Stimulated activated CD4-positive, alpha-beta T cell treated with anti-CD3 and anti-CD28 coated beads, Interleukin-1b, Interleukin-23, amount 100 ng/mL, for 1 hour (primary cell): ENCODE data around the gene FSTL3.

ENCODE experiments used
- DNase-seq, 2 donors: peaks; one replicate each; pipeline ENCODE4 v3.0.0-alpha.2; 2020; ENCODE audit warnings: low read depth in 2 of 2

FSTL3 gene

DNA sequence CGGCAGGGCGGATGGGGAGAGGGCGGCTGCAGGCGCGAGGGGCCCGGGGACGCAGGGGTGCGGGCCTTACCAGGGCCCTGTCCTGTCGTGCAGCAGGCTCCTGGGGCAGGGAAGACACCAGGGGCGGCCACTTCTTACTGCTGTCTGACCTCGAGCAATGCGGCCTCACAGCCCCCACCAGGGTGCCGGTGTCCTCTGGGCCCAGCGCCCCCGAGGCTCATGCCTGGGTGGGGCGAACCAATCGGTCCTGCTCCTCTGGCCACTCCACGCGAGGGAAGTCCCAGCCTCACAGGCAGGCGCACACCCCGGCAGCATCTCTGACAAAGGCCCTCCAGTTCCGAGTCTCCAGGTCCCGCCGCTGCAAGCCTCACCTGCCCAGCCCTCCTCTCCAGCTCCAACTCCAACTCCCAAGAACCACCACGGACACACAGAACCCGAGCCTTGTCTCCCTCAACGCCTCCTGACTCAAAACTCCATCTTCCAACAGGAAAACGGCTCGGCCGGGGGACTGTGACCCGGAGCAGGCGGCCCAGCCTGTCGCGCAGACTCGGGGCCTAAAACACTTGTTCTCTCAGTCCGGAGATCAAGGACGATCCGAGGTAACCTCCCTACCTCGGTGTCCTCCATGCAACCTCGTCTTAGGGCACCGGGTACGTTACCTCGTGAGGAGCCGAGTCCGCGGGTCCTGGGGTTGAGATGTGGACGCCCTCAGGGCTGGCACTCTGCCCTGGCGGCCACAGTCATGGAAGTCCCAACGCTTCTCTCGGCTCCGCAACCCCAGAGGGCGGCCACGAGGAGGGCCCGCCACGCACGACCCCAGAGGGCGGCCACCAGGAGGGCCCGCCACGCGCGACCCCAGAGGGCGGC, 30.0 kb upstream of the FSTL3 start:
- no peak for DNase-seq

DNA sequence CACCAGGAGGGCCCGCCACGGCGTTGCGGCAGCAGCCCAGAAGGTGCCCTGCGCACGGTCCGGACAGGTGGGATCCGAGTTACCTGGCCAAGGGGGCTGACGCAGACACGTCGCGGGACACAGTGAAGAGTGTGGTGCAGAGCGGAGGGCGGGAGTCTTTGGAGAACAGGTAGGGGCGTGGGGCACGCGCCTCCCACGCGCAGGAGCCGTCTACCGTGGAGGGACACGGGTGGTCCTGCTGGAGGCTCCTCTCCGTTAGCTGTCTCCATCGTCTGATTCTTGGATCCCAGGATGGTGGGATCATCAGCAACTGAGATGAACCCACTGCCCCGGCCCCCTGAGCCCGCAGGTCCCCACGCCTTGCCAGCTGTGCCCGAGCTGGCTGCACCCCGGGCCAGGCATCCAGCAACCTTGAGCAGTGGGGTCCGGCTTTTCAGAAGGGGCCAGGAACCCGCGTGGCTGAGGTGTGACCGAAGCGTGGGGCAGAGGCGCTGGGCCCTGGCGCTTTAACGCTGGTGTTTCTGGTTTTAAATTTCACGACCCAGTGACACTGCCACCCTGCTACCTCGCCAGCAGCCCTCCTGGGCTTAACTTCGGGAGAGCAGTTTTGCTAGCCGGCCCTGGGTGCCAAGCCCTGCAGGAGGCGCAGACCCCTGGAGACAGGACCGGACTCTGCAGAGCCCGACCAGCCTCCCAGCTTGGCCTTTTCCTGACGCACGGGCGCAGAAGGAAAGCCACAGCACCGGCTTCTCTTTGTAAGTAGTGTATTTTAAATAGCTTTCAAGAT, 29.2 kb upstream of the FSTL3 start:
- DNase-seq = no peak

DNA sequence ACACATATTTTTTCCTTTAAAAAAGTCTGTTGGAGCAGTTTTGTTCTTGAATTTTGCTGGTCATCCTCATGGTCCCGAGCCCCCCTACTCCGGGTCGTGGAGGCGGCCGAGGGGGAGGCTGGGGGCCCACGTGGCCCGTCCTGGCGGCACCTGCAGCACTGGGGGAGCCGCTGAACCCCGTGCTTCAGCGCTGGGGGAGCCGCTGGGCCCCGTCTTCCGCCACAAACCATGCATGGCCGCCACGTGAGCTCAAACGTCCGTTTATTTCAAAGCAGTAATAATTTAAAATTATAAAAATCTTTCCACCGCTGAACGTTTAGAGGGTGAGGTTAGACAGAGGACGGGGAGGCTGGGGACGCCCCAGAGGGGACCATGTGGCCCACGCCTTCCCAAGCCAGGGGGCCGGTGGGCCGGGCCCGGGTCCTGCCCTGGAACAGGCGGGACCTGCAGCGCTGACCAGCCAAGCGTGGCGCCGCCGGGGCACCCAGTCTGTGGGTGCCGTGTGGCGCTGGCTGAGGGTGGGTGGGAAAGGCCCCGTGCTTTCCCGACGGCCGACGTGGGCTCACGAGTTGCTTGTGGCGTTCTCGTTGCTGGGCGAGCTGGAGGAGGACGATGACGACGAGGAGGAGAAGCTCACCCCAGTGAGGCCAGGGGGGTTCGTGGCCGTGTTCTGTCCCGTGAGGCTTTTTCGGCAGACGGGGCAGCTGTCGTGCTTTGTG, 28.5 kb upstream of the FSTL3 start:
- no peak for DNase-seq

DNA sequence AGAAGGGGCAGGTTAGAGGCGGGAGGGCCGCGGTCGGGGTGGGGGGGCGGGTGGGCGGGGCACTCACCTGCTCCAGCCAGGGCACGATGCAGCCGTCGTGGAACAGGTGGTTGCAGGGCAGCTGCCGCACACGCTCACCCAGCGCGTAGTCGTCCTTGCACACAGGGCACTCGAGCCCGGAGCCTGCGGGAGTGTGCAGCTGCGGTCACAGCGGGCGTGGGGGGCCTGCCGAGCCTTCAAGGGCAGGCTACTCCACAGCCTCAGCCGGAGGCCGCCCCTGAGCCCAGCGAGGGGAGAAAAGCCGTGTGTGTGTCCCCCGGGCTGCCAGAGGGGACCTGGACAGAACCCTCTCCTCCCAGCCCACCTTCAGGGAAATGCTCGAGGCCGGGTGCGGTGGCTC, 27.9 kb upstream of the FSTL3 start:
- no peak for DNase-seq

DNA sequence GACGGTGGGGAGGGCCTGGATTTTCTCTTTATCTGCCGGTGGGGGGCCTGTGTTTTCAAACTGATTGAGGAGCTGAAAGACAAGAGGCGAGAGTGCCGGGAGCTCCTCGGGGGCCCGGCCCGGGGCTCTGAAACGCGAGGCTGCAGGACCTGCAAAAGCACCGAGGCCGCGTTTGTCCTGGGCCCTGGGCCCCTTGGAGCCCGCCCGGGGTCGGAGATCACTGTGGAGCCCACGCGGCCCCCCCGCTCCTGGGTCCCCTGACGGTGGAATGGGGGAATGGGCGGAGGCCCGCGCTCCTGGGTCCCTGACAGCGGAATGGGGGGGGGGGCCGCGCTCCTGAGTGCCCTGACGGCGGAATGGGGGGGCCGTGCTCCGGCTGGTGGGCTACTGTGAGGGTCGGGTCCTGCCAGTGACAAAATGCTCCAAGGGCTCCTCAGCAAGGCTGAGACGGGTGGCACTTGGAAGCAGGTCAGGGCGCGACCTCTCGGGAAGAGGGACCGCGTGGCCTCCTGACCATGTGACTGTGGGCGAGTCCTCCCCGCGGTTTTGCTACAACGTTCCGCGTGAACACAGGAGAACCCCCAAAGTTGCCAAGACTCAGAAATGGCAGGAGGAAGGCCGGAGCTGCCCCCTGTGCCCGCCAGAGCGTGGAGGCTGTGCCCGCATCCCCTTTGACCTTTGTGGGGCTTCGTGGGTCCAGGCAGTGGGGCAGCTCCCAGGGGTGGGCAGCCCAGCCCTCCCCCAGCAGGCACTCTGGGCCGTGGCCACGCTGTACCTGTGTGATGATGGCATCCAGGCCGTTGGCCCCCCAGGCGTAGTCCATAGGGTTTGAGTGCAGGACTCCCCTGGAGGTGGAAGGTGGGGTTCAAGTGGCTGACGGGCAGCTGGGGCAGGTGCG, 27.0 kb upstream of the FSTL3 start:
- no peak for DNase-seq

DNA sequence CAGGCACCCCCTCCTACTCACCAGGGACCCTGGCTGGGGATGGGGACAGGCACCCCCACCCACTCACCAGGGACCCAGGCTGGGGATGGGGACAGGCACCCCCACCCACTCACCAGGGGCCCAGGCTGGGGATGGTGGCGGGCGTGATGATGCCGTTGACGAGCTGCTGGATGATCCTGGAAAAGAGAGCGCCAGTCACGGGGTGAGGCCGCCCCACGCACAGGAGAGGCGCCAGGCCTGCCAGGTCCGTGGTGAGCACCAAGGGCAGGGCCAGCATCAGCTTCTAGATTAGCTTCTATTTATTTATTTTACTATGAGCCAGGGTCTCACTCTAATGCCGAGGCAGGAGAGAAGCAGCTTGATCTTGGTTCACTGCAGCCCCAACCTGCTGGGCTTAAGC, 26.1 kb upstream of the FSTL3 start:
- DNase-seq = no peak

DNA sequence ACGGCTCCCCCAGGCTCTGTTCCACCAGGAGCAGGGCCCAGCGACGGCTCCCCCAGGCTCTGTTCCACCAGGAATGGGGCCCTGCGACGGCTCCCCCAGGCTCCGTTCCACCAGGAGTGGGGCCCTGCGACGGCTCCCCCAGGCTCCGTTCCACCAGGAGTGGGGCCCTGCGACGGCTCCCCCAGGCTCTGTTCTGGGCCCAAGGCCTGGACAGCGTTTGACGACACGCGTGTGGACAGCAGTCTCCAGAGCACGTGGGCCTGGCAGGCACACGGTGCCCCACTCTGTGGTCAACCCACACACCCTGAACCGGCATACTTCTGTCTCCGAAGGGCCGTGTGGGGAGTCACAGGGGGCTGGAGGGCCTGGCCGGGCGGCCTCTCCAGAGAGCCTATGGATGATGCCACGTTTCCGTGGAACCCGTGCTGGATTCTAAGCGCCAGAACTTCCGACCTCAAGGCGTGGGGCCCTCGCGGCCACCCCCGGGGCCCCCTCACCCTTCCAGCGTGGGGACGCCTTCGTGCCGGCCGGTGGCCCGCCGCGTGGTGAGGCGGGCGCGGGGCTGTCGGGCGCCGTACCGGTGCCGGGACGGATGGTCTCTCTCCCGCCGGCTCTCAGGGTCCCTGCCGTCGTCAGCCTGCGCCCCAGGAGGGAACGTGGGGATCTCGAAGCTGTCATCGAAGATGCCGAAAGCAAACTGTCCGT, 24.9 kb upstream of the FSTL3 start:
- DNase-seq = no peak

DNA sequence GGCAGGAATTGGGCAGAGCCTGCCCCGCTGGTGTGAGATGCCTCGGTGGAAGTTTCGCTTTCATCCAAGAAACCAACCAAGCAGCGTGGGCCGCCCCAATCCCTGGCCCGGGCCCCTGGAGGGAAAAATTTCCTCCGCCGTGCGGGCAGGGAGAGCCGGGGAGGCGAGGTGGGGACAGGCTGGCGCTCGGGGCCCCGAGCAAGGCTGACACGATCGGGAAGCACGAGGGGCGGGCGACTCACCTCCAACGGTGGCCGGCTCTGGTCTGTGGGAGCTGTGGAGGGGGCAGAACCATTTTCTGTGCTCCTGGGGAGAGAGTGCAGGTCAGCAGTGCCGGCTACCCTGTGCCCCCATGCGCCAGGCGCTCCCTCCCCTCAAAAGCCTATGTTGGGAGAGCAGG, 24.2 kb upstream of the FSTL3 start:
- no peak for DNase-seq

DNA sequence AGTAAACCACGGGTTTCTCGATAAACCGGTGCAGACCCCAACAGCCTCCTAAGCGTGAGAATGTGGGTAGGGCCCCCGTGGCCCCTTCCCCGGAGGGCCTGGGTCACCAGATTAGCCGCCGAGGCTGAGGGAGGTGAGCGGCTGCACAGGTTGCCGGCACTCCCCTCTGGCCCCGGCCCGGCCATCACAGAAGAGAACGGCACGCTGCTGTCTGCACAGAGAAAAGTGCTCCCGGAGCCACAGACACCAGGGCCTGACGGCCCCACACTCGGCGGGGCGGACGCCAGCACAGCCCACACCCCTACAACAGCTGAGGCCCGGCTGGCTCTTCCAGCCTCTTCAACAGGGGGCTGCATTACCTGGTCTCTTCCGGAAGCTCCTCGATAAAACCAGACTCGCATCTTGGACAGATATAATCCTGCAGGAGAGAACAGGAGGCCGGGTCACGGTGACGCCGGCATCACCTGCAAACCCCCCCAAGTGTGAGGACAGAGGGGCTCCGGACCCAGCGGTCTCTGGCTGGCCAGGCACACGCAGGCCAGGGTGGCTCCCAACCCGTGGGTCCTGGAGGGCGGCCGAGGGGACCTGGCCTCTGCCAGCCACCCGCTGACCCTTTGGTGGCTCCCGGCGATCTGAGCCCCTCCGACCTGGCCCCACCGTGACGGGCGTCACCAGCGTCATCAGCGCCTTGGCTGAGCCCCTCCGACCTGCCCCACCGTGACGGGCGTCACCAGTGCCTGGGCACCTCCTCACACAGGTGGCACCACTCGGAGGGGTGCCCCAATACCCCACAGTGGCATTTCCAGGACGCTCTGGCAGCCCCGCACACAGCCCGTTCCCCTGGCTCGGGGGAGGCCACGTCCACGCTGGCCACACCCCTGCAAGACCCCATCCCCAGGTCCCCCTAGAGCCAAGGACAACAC, 23.5 kb upstream of the FSTL3 start:
- DNase-seq = no peak

DNA sequence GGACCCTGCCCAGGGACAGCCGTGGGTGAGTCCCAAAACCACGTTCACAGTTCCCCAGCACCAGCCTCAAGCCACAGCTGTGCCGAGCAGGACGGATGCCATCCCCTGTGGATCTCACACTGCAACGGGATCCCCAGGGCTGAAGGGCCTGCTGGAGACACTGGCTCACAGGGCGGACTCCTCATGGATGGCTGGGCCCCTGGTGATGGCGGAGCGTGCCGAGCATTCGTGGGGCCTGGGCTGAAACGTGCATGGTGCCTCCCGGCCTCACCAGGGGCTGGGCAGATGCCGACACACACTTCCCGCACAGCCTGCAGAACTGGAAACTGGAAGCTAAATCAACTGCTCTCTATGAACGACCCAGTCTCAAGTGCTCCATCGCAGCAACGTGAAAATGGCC, 22.8 kb upstream of the FSTL3 start:
- no peak for DNase-seq

DNA sequence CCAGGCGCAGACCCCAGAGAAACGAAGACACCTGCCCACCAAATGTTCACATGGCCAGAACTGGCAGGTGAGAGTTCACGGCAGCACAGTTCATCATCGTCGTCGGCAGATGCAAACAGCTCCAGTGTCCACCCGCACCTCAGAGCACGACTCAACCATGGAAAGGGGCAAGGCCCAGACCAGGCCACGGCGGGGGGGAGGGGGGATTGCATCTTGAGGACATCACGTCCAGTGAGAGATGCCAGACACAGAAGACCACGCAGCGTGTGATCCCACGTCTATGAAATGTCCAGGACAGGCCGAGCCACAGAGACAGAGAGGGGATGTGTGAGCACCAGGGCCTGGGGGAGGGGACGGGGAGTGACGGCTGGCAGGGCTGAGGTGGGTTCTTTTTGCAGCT, 20.5 kb upstream of the FSTL3 start:
- DNase-seq = no peak

DNA sequence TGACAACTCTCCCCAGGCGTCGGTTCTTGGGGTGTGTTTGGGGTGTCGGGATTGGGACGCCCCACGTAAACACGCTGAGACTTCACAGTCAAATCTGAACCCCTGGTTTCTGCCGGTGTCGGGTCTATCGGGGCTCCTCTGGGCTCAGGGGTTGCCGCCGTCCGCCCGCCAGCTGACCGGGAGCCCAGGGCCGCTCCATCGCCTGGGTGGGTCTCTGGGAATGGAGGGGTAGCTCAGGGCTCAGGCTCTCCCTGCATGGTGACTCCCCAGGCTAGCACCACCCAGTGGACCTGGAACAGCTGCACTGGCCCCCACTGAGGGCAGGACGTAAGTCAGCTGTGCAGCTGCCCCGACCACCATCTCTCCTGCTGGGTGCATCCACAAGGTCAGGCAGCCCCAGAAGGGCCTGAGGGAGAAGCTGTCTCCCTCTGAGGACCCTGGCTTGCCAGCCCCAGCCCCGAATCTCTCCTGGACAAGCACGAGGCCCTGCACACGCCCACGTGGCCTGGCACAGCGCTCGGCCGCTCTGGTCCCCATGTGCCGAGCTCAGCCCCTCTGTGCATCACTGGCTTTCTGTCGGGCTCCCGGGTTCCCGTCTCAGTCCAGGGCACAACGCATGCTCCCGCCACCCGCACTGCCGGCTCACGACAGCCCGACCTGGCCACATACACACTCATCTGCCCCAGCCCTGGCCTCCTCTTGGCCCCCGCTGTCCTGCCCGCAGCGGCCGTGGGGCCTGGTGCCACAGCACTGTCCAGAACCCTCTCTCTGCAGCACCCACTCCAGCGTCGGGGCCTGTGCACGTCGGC, 19.2 kb upstream of the FSTL3 start:
- DNase-seq = no peak

DNA sequence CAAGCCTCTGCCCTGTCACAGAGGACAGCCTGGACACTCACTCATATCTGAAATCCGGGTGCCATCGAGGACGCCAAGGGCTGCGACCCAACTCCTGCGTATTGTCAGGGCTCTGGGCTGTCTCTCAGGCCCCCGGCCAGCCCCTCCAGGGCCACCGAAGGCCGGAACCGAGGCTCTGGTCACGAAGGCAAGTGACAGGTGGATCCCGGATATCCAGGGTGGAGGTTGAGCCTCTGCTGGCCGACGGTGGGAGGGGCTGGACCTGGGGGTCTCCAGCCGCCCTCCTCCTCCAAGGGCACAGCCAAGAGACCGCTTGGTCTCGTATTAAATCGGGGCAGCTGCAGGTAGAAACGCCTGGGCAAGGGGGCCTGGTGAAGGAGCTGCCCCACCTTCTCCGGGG, 18.6 kb upstream of the FSTL3 start:
- no peak for DNase-seq

DNA sequence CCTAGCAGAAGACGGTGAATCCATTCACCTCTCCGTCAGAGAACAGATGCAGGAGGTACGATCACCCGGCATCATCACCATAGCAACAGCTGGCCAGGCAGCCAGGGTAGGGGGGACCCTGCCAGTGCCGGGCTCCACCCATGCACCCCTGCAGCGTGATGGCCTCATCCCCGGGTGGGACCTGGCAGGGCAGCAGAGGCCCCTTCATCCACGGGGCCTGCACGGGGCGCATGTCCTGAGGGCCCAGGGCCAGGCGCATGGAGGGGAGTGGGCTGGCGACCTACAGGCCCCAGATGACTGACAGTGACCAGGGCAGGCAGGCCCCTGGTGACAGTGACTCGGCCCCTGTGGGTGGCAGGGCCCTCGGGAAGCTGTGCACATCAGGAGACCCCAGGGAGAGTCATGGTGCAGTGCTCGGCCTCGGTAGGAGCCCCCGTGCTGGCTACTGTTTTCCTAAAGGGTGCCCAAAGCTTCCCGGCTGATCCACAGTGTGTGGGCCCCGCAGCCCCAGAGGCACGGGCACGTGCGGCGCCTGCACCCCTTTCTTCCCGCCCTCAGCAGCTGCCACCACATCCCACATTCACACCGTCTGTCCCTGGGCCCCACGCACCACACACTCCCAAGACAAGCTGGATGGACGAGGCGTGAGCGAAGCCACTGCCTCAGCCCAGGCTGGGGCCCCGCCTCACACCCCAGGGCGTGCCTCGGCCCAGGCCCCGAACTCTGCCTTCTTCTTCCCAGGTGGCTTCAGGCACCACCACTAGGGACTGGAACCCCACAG, 17.9 kb upstream of the FSTL3 start:
- no peak for DNase-seq

DNA sequence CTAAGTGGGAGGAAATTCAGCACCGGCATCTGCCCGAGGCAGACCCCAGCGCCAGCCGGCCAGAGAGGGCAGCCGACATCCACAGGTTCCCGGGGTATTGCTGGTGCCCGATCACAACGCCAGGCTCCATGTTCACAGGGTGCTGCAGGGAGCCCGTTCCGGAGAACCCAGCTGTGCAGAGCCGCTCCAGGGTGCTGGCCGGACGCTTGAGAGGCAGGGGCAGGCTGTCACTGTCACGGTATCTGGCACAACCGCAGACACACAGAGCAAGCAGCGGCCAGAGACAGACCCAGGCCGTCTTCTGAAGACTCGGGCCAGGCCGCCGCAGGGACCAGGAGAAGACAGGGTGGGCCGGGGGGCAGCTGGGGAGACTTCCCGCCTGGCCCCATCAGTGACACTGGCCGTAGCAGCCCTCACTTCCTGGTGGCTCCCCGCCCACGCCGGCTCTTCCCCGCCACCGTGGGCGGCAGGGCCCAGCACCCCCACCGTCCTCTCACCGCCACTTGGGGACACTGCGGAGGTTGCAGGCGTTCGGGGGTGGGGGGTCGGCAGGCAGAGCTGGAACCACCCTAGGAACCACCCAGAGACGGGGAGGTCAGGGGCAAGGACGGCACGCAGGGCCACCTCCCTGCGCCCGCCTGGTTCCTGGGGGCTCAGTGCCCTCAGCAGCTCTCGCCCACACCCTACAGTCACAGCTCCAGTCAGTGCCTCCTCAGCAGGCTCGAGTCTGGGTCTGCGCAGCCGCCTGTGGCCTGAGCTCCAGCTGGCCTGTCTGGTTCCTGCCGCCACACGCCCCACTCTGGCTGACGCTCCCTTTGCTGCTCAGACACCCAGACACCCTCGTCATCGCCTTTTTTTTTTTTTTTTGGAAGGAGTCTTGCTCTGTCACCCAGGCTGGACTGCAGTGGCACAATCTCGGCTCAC, 17.0 kb upstream of the FSTL3 start:
- no peak for DNase-seq

DNA sequence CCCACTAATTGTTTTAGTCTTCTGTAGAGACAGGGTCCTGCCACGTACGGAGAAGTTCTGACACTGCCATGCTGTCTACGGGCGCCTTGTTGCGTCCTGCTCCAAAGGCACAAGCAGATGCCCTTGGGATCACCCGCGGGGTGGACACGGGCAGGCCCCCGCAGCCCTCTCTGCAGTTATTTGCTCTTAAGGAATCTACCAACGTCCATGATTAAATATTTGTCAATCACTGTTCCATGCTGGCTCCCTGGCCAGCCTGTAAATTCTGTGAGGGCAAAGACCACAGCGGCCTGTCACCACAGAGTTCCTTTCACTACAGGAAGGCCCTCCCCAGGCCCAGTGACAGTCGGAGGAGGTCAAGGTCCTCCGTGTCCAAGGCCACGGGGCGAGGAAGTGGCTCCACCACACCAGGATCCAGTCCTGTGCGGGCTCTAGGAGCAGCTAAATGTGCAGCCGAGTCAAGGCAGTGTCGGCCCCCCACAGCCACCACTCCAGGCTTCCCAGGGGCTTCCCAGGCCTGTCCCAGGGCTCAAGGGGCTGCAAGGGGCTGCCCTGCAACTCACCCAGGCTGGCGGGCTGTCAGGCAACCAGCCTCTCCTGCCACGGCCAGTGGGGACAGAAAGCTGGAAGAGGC, 15.3 kb upstream of the FSTL3 start:
- no peak for DNase-seq
